OCI-LY7 (cell line): ENCODE measurements around the gene KDM8. TPM values are rescaled to one million over a fixed set of nuclear protein-coding genes. Genes with fewer than 3 reads are reported as not detected.

Source experiments
- BruUV-seq: library from RNA; stranded (reverse); fragments of 400-500 nt; replicated peaks from 2 replicates; lab custom pipeline; 2021; lab: Mats Ljungman, UMichigan
- CTCF ChIA-PET: fragments of 300-600 bp; sonication (Branson Sonifier 250); formaldehyde crosslinking; loops from one replicate; lab custom pipeline; 2022; ENCODE audit warnings: antibody characterized with exemption; ENCODE audit not compliant: unreplicated experiment; lab: Charles Lee
- POLR2A ChIA-PET: fragments of 300-600 bp; sonication (Branson Sonifier 250); formaldehyde crosslinking; loops from one replicate; lab custom pipeline; 2022; ENCODE audit warnings: antibody characterized with exemption; lab: Charles Lee
- DNase-seq: peaks from one replicate; pipeline ENCODE4 v3.0.0-alpha.2; 2015; ENCODE audit warnings: low spot score
- H2AFZ ChIP-seq: fragments of 200-600 bp; sonication (generic), shearing (Covaris generic); 2 replicates; pipeline ENCODE4 v1.6.1; 2014; ENCODE audit warnings: mild to moderate bottlenecking, antibody characterized with exemption, low read length, moderate library complexity
- H3K27ac ChIP-seq: fragments of 200-600 bp; sonication (generic); 2 replicates; pipeline ENCODE4 v1.5.1; 2014; ENCODE audit warnings: mixed run types, low read depth, mild to moderate bottlenecking, moderate library complexity, low read length, inconsistent platforms; ENCODE audit not compliant: poor library complexity, severe bottlenecking
- H3K36me3 ChIP-seq: fragments of 200-600 bp; sonication (generic); 2 replicates; pipeline ENCODE4 v1.6.1; 2014; ENCODE audit warnings: mild to moderate bottlenecking, antibody characterized with exemption, low read length, moderate library complexity, mixed read lengths; ENCODE audit not compliant: insufficient read depth
- H3K4me1 ChIP-seq: fragments of 200-600 bp; sonication (generic); 2 replicates; pipeline ENCODE4 v1.5.1; 2014; ENCODE audit warnings: mild to moderate bottlenecking, low read length; ENCODE audit not compliant: insufficient read depth, poor library complexity, severe bottlenecking
- H3K4me2 ChIP-seq: fragments of 200-600 bp; sonication (generic); 2 replicates; pipeline ENCODE4 v1.6.1; 2014; ENCODE audit warnings: mild to moderate bottlenecking, low read length
- H3K4me3 ChIP-seq: fragments of 200-600 bp; sonication (generic); 2 replicates; pipeline ENCODE4 v1.5.1; 2014; ENCODE audit warnings: mild to moderate bottlenecking, low read depth, low read length; ENCODE audit not compliant: poor library complexity, severe bottlenecking
- H3K79me2 ChIP-seq: fragments of 200-600 bp; sonication (generic); 2 replicates; pipeline ENCODE4 v1.6.1; 2016; ENCODE audit warnings: low read depth, mild to moderate bottlenecking, low read length, moderate library complexity, mixed read lengths; ENCODE audit not compliant: insufficient read depth
- H3K9me2 ChIP-seq: fragments of 200-600 bp; sonication (generic); 2 replicates; pipeline ENCODE4 v1.6.1; 2016; ENCODE audit warnings: mild to moderate bottlenecking, low read length, mixed read lengths; ENCODE audit not compliant: insufficient read depth
- H3K9me3 ChIP-seq: fragments of 200-600 bp; sonication (generic); 2 replicates; pipeline ENCODE4 v1.6.1; 2014; ENCODE audit warnings: mild to moderate bottlenecking, mixed run types, low read length, mixed read lengths
- H4K20me1 ChIP-seq: fragments of 200-600 bp; sonication (generic); 2 replicates; pipeline ENCODE4 v1.6.1; 2014; ENCODE audit warnings: mild to moderate bottlenecking, antibody characterized with exemption, low read length, moderate library complexity, mixed read lengths; ENCODE audit not compliant: insufficient read depth
- CTCF ChIP-seq: fragments of 200-600 bp; sonication (generic); conservative IDR thresholded peaks from 2 replicates; pipeline ENCODE4 v1.5.1; 2014; ENCODE audit warnings: mild to moderate bottlenecking, antibody characterized with exemption, low read length, moderate library complexity, mixed read lengths
- EZH2phosphoT487 ChIP-seq: fragments of 200-600 bp; sonication (generic); IDR thresholded peaks from 2 replicates; pipeline ENCODE4 v1.6.1; 2018; ENCODE audit warnings: low read depth, borderline replicate concordance, mild to moderate bottlenecking, mixed run types, antibody characterized with exemption, low read length, moderate library complexity, mixed read lengths
- intact Hi-C: fragments of 100-400 bp; cut with micrococcal nuclease; formaldehyde crosslinking; loops from one replicate; pipeline ENCODE4 v1.10.0; 2022; ENCODE audit not compliant: unreplicated experiment
- total RNA-seq, 2 experiments: library from RNA; depleted of rRNA in 1 of 2; stranded (reverse); fragments of >200 nt in 1 of 2; shearing (Covaris generic) in 1 of 2; gene quantifications; 2 replicates each; pipeline ENCODE4 v1.2.3, GENCODE V29; 2014 to 2022

The KDM8 gene
- total RNA-seq, 2 experiments from 2014 or later: 14.2 to 14.5 TPM

- H3K27ac ChIP-seq: peak within 1 kb of the TSS; percentile 54
Observed at GRCh38 chr16:27268376-27269299, 65.3 kb downstream of the KDM8 start, which contains the start of gene NSMCE1. Gene NSMCE1, minus strand, starts transcription at chr16:27268772. Its CDS starts 11,202 bp downstream, at chr16:27257570.

GRCh38 chr16:27269300-27270150 lies 66.2 kb downstream of the KDM8 start:
- peak overlapping the region; percentile 85 for H2AFZ ChIP-seq

More at GRCh38 chr16:27268376-27269299, 65.3 kb downstream of the KDM8 start, which contains the start of gene NSMCE1:
- Histone ChIP-seq H3K4me3 (peak within 1 kb of the TSS; percentile 84), H2AFZ (peak within 1 kb of the TSS; percentile 85), H4K20me1 (no peaks in the 10 kb centered on the region), H3K9me3 (no peaks in the 10 kb centered on the region; the same call in 1 of the 2 replicates), H3K4me2 (peak within 1 kb of the TSS; percentile 98), H3K4me1 (peaks cover 58% of the 10 kb centered on the region), H3K36me3 (no peaks in the 10 kb centered on the region), H3K9me2 (no peaks in the 10 kb centered on the region), H3K79me2 (peaks cover 20% of the 10 kb centered on the region; the same call in 1 of the 2 replicates)
- CTCF ChIA-PET: no interaction called here
- no peak for TF ChIP-seq CTCF
- no peak for TF ChIP-seq EZH2phosphoT487
- TSS peak; percentile 94 for BruUV-seq
- POLR2A ChIA-PET: interaction anchor here (0.5 to 1.5 kb wide), 6 partner anchors 28 to 137 kb away, joined by 3 to 4 read pairs (median 4); no protein-coding TSS in a partner anchor
- intact Hi-C loops: no loop called here
- peak; percentile 98 for DNase-seq

More at GRCh38 chr16:27269300-27270150, 66.2 kb downstream of the KDM8 start:
- POLR2A ChIA-PET: interaction anchor here (1.1 to 1.5 kb wide), 3 partner anchors 32 to 136 kb away, joined by 3 to 5 read pairs (median 4); no protein-coding TSS in a partner anchor
- H3K4me1 ChIP-seq: peaks cover 66% of the 10 kb centered on the region
- H3K9me3 ChIP-seq: no peaks in the 10 kb centered on the region; the same call in 1 of the 2 replicates
- H4K20me1 ChIP-seq: no peaks in the 10 kb centered on the region
- BruUV-seq: no TSS peak
- no peaks in the 10 kb centered on the region for H3K36me3 ChIP-seq
- CTCF ChIA-PET: interaction anchor here (0.6 kb wide), 1 partner anchor 29 kb away, joined by 3 read pairs; no protein-coding TSS in a partner anchor
- H3K4me3 ChIP-seq: peak overlapping the region; percentile 84
- no peak for TF ChIP-seq CTCF
- no peak for TF ChIP-seq EZH2phosphoT487
- intact Hi-C loops: no loop called here
- H3K4me2 ChIP-seq: peak overlapping the region; percentile 98
- no peak for DNase-seq
- peak overlapping the region; percentile 54 for H3K27ac ChIP-seq
- H3K9me2 ChIP-seq: no peaks in the 10 kb centered on the region
- peaks cover 20% of the 10 kb centered on the region; the same call in 1 of the 2 replicates for H3K79me2 ChIP-seq
